Body of pancreas (tissue), 4 donors: ENCODE measurements around the gene WDR38.

Source experiments
- CTCF ChIP-seq, 7 experiments: fragments of 450-650 bp in 4 of 7; fragments of 200-600 bp in 3 of 7; sonication (generic) in 3 of 7; IDR thresholded peaks; one replicate each; pipeline ENCODE4 v1.5.1; 2016 to 2019; ENCODE audit warnings: antibody characterized with exemption in 7 of 7
- POLR2A ChIP-seq, 3 donors: fragments of 450-650 bp; IDR thresholded peaks; one replicate each; pipeline ENCODE4 v1.6.1; 2016; ENCODE audit warnings: antibody characterized with exemption in 3 of 3, mild to moderate bottlenecking in 2 of 3

- TF ChIP-seq CTCF (IDR thresholded peaks at IDR 0.05) (no peak), POLR2A (IDR thresholded peaks at IDR 0.05) (no peak)
These were observed 16.3 kb downstream of the WDR38 start for GRCh38 chr9:124869466-124869985.
